Skeletal muscle cell (primary cell): ENCODE measurements around the gene SYNJ2.

Source experiments
- DNase-seq: peaks from one replicate; pipeline ENCODE4 v3.0.0-alpha.2; 2010; ENCODE audit warnings: low read depth
- H3K4me3 ChIP-seq: 2 replicates; pipeline ENCODE4 v1.5.1; 2011; ENCODE audit warnings: low read depth, mild to moderate bottlenecking, control low read depth, low read length, moderate library complexity

The SYNJ2 gene

DNA sequence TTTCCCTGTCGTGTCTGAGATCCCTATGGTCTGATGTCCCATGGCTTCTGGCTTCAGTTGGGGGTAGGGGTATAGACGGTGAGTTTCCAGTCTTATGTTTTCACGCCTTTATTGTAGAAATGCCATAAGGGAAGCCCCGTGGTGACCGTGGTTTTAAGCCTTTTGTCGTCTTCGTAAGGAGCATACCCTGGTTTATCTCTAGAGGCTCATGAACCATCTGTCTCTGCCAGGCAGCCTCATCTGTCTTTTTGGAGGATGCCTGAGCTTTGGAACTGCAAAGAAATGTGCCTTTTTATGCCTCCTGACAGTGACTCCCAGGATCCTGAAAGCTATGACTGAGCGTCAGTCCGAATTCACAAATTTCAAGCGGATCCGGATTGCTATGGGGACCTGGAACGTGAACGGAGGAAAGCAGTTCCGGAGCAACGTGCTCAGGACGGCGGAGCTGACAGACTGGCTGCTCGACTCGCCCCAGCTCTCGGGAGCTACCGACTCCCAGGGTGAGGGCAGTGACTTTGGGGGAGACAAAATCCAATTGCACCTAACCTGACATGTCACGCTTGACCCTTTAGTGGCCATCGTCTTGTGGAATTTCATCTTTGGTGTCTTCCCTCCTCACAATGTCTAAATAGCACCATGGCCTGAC lies 84.6 kb downstream of the SYNJ2 start:
- no peak overlapping the region for H3K4me3 ChIP-seq
- DNase-seq: no peak

- DNase-seq: no peak
- H3K4me3 ChIP-seq: no peak overlapping the region
Observed at GRCh38 chr6:158067436-158068015, 85.9 kb downstream of the SYNJ2 start.

- no peak for DNase-seq
- H3K4me3 ChIP-seq: no peak overlapping the region
Observed at GRCh38 chr6:158068156-158068892, 86.7 kb downstream of the SYNJ2 start.

DNA sequence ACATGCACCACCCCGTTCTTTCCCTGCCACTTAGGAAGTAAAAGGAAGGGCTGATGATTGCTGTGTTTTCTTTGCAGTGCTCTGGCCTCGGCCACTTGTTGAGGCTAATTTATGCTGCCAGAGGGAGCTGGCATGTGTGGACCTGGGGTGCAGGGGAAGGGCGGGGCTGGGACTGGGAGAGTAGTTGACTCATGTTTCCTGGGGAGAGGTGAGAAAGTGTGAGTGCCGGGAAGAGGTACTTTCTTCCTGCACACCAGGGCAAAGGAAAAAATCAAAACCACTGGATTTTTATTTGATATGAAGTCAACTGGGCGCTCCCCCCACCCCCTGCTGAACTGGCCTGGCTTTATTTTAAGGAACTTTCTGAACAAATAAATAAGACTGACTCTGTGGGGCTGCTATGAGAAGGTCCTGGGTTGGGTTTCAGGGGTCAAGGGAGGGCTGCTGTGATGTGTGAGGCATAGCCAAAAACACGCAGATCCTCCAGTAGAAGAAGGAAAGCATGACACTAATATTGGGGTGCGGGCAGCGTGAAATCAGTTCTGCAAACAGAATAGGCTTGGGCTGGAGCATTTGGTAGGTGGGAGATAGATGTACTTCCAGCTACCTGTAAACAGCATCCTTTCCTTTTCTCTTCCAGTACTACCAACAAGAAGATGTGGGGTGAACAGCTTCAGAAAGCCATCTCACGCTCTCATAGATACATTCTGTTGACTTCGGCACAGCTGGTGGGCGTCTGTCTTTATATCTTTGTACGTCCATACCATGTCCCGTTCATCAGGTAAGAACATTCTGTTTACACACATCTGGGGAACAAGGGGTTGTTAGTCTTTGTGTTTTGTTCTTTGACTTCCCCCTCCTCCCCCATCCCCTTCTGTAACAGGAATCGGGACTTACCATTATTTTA lies 87.5 kb downstream of the SYNJ2 start:
- DNase-seq: no peak
- no peak overlapping the region for H3K4me3 ChIP-seq

- DNase-seq: no peak
- no peak overlapping the region for H3K4me3 ChIP-seq
Observed at GRCh38 chr6:158069800-158070195, 88.1 kb downstream of the SYNJ2 start.

DNA sequence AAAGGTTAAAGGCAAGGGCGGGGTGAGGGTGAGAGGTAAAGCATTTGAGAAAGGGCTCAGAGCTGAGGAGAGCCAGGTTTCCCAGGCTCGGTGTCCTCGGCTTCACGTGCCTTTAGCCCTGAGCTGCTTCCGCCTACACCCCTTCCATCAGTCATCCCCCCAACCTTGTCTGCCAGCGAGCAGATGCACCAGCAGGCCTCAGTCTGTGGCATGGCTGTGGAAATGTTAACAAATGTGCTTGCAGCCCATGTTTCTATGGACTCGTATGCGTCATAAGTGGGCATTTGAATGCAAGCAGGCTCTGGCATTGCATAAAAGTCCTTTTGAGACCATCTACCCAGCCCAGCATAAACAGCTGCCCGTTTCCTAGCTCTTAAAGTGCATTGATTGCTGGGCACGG lies 88.8 kb downstream of the SYNJ2 start:
- no peak overlapping the region for H3K4me3 ChIP-seq
- DNase-seq: no peak

- no peak overlapping the region for H3K4me3 ChIP-seq
- DNase-seq: no peak
Observed at GRCh38 chr6:158071121-158072082, 89.7 kb downstream of the SYNJ2 start.

DNA sequence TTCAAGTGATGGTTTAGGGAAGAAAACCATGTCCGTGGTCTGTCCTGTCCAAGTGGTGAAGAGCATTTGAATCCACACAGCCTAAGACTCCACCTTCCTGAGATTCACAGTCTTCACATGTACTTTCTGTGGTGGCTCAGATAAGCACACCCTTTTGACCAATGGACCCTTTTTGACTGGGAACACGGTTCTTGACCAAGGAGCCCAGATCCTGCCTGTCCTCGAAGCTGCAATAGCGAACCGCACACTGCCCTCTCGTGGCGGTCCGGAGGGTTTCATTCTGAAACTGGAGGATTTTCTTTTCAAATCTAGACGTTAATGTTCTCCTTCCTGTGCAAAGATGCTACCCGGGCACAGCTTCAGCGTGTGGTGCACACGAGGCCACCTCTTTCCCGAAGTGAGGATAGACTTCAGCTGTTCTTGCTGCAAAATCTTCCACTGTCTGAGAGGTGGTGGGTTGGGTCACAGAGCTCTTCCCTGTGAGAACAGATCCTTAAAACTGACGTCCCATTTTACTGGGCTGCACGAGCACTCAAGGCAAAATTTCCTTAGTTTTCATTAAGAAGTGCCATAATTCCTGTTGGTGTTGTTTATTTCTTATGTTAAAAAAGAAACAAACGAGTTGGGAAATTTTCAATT lies 90.5 kb downstream of the SYNJ2 start:
- no peak for DNase-seq
- H3K4me3 ChIP-seq: no peak overlapping the region

DNA sequence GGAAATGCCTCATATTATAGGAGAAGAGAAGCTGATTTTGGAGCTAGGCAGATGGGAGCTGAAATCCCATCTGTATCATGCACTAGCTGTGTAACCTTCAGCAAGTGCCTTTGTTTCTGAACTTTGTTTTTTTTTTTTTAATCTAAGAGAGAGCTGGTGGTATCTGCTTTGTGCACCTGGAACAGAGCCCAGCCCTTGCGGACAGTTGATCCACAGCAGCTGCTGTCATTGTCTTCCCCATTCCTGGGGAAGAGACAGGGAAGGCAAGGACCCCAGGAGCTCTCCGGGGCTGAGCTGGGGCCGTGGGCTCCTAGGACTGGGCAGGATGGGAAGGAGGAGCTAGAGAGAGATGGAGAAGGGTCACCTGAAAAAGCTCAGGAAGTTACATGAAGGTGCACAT lies 92.1 kb downstream of the SYNJ2 start:
- H3K4me3 ChIP-seq: no peak overlapping the region

GRCh38 chr6:158076548-158076947 lies 94.9 kb downstream of the SYNJ2 start:
- no peak for DNase-seq

More for the DNA sequence above, 92.1 kb downstream of the SYNJ2 start:
- DNase-seq: no peak

DNA sequence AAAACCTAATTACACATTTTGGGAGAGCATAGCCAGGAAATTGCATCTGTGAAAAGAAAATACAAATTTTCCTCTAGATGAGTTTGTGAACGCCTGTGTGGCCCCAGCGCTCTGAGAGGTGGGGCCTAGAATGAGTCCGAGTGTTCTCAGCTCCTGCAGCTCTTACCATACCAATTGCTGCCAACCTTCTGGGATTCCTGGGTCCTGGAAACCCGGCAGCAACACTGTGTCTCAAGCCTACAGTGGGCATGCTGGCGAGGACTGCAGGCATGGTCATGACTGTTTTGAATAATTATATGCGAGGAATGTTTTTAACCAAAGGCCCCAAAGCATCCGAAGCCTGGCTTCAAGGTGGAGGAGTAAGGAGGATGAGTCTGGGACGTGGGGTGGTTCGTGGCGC lies 96.0 kb downstream of the SYNJ2 start:
- H3K4me3 ChIP-seq: no peak overlapping the region
- no peak for DNase-seq

More at GRCh38 chr6:158076548-158076947, 94.9 kb downstream of the SYNJ2 start:
- H3K4me3 ChIP-seq: no peak overlapping the region

DNA sequence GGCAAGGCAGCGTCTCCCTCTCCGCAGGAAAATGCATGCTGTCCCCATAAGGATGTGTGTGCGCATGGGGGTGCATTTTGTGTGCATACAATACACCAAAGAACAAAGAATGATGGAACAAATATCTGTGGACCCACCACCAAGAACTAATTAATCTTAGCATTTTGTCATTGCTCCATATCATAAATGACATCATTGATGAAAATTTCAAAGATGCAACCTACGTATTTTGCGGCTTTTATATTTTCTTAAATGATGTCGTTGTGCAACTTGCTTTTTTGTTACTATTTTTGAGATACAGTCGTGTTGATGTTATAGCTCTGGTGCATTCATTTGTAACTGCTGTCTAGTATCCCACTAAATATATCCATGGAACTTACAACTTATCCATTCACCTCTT lies 96.7 kb downstream of the SYNJ2 start:
- no peak overlapping the region for H3K4me3 ChIP-seq
- DNase-seq: no peak

DNA sequence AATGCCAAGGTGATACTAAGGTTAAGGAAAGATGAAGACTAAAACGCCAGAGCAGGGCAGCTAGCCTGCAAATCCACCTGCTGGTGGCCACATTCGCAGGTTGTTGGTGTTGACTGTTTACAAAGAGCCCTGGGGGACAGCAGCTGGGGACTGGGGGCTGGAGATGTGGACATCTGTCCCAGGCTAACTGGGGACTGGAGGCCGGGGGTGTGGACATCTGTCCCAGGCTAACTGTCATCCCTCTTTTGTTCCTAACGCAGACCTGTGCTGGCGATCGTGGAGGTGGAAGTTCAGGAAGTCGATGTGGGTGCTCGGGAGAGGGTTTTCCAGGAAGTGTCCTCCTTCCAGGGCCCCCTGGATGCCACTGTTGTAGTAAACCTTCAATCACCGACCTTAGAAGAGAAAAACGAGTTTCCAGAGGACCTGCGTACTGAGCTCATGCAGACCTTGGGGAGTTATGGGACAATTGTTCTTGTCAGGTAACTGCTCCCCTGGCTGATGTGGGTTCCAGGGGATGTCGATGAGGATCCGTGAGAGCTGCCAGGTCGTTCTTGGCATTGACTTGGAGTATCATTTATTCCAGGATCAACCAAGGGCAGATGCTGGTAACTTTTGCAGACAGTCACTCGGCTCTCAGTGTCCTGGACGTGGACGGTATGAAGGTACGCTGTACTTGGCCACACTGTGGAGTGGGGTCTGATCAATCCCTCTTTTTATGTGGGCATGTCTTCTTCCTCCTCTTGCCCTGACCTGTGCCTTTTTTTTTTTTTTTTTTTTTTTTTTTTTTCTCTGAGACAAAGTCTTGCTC lies 99.4 kb downstream of the SYNJ2 start:
- H3K4me3 ChIP-seq: no peak overlapping the region

DNA sequence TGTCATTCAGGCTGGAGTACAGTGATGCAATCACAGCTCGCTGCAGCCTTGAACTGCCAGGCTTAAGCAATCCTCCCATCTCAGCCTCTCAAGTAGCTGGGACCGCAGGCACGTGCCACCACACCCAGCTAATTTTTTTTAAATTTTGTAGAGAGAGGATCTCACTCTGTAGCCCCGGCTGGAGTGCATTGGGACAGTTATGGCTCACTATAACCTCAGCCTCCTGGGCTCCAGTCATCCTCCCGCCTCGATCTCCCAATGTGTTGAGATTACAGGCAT lies 99.9 kb downstream of the SYNJ2 start:
- no peak overlapping the region for H3K4me3 ChIP-seq
- no peak for DNase-seq

More for the DNA sequence above, 99.4 kb downstream of the SYNJ2 start:
- DNase-seq: no peak

DNA sequence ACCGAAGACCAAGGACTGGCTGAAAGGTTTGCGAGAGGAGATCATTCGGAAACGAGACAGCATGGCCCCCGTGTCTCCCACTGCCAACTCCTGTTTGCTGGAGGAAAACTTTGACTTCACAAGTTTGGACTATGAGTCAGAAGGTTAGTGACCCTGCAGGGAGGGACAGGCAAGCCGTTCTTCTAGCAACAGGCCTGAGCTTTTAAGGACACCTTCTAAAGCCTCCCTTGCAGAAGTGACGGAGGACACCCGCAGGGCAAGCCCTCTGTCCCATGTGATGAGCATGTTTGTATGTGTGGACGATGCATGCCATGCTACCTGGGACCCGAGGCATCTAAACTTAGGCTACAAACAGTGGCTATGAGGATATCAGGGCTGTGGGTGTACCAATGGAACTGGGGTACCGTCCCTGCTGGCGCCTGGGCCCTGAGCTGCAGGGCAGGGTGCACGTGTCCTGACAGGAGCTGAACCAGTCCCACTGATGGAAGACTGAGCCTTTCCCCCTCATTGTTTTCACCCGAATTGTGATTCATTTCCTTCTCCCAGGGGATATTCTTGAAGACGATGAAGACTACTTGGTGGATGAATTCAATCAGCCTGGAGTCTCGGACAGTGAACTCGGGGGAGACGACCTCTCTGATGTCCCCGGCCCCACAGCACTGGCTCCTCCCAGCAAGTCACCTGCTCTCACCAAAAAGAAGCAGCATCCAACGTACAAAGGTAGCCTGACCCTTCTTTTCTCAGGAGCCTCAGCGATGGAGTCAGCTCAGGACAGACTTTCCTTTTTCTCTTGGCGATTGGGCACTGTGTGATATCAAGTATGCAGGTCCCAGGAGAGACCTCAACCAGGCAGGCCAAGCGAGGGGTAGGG lies 102.0 kb downstream of the SYNJ2 start:
- H3K4me3 ChIP-seq: no peak overlapping the region
- no peak for DNase-seq

- no peak overlapping the region for H3K4me3 ChIP-seq
- no peak for DNase-seq
Observed at GRCh38 chr6:158085261-158086053, 103.8 kb downstream of the SYNJ2 start.
